Measurements from ENCODE around the gene FUT1. TPM values are rescaled to one million over a fixed set of nuclear protein-coding genes. Genes with fewer than 3 reads are reported as not detected.
A peak's percentile ranks its signal among the peaks of the same experiment; 100 is the strongest.

FUT1 gene
- total and polyA plus RNA-seq, 11 donors, result 1.8 to 6.2 (median 2.7) TPM

DNA sequence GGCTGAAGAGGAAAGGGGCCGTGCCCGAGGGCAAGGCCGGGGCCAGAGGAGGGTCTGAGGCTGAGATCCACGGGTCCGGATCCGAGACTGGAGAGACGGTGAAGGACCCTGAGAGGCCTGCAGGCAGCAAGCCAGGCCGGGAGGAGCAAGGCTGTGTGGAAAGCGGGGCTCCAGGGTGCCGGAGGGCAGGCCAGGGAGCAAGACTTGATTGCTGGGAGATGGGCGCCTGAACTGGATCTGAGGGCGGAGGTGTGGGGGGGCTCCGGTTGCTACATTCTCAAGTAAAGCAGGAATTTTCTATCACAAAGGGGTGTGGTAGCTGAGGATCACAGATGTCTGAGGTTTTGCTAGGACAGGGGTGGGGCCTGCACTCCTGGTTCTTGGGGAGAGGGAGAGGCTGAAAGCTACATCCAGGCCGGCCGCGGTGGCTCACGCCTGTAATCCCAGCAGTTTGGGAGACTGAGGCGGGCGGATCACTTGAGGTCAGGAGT lies 36.7 kb downstream of the FUT1 start:
- H3K9me3 ChIP-seq, result peaks cover 0 to 5% (median 0%) of the 10 kb centered on the region in 12 donors
- peaks cover 4 to 68% (median 45%) of the 10 kb centered on the region in 12 donors for H3K4me1 ChIP-seq
- TF ChIP-seq POLR2A (IDR thresholded peaks at IDR 0.05) (no peak), CTCF (IDR thresholded peaks at IDR 0.05) (no peak)
- peaks cover 0 to 5% (median 0%) of the 10 kb centered on the region in 9 donors for H3K36me3 ChIP-seq
- peak overlapping the region in 11 of 12 donors; percentile 82 to 91 (median 87) for H3K27ac ChIP-seq
- H3K27me3 ChIP-seq, result no peaks in the 10 kb centered on the region
- H3K4me3 ChIP-seq, result peak overlapping the region in 9 of 12 donors; percentile 8 to 79 (median 66)
- intact Hi-C loops (cut with DNase I), result loop anchor here in 2 of 10 donors (5.0 to 10.0 kb wide), 2 partner anchors 68 to 71 kb away; partner anchors contain the start of gene CA11 (in 2 of the 2)
- DNase-seq (peak in 4 of 5 donors; percentile 19 to 61 (median 36)), ATAC-seq (no peak)
- WGBS, 4 donors, result 48 to 71% (median 62%) methylated on average over 16 to 19 of the region's 19 CpGs

DNA sequence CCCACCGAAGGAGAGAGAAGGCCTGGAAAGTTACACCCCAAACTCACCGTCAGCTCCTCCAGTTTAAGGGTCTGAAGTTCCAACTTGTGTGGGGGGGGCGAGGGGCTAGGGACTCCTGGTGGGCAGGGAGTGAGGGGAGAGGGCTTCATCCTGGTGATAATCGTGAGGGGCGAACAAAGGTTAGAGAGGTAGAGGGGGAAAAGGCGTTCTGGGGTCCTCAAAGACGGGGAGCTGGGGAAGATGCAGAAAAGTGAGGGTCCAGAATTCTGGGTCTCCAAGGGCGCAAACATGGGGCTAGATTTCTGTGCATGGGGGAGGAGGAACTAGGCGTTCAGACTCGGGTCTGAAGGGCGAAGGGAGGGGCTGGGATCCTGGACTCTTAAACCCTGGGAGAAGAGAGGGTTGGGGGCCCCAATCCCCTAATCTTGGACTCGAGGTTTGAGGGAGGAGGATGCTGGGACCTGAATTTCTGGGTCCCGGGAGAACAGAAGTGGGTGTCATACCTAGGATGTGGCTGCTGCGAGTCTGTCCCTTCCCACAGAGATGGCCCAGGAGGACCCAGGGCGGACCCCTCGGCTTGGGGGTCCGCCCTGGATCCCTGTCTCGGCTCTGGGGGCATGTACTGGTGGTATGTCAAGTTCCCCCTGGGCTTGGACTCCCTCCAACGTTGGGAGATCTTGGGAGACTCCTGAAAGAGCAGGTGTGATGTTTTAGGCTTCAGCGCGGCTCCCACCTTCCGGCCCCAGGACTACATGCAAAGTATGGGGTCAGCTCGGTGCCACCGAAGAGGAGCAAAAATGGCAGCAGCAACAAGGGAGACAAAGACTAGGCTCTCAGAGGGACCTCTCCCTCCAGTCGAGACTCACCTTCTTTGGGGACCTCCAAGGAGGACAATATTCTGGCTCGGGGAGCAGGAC lies 37.4 kb downstream of the FUT1 start:
- peak overlapping the region; percentile 76 to 91 (median 87) for H3K27ac ChIP-seq
- peak overlapping the region in 11 of 12 donors; percentile 32 to 79 (median 64) for H3K4me3 ChIP-seq
- H3K36me3 ChIP-seq, result no peaks in the 10 kb centered on the region
- no peak for TF ChIP-seq CTCF (IDR thresholded peaks at IDR 0.05)
- TF ChIP-seq POLR2A (IDR thresholded peaks at IDR 0.05), result no peak
- ATAC-seq (no peak), DNase-seq (peak in 4 of 5 donors; percentile 22 to 49 (median 33))
- 57 to 63% (median 61%) methylated on average over 25 to 26 of the region's 26 CpGs for WGBS, 4 donors
- H3K9me3 ChIP-seq, result peaks cover 0 to 5% (median 0%) of the 10 kb centered on the region in 12 donors
- peaks cover 4 to 62% (median 43%) of the 10 kb centered on the region in 12 donors for H3K4me1 ChIP-seq
- H3K27me3 ChIP-seq, result no peaks in the 10 kb centered on the region
- intact Hi-C loops (cut with DNase I), result loop anchor here in 8 of 10 donors (5.0 to 10.0 kb wide), 3 partner anchors 38 to 70 kb away; partner anchors contain the start of gene CA11 (in 2 of the 8)

DNA sequence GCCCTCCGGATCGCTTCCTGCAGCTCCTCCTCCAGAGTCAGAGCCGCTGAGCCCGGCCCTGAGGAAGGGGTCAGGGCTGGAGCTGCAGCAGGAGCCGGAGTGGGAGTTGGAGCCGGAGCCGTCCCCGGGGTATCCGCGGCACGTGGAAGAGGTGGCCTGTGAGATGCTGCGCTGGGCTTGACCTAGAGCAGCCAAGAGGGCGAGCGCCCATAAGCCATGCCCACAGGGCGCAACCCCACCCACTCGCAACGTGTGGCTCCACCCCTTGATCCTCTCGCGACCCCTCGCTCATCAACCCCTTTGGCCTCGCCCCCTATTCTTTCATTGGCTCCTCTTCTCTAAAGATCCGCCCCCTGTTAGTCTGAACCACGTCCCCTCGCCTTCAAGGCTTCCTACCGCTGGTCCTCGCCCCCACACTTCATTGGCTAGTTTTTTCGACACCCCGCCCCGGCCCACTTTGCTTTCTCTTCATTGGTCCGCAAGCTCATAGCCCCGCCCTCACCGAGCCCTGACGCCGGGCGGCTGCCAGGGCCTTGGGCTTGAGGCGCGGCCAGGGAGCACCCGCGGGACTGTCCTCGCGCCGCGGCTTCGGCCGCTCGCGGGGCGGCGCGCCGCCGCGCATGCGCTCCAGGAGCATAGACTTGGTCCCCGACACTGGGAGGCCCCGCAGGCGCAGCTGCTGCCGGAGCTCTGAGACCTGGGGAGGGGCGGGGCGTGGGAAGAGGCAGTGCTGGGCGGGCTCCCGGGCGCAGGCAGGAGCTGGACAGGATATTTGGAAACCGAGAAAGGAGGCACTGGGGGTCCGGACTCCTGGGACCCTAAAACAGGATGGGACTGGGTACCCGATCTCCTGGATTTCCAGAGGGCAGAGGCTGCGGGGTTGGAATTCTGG lies 38.3 kb downstream of the FUT1 start:
- Histone ChIP-seq H3K4me3 (peak overlapping the region; percentile 45 to 84 (median 68)), H3K36me3 (no peaks in the 10 kb centered on the region), H3K27ac (peak overlapping the region; percentile 76 to 91 (median 87)), H3K27me3 (no peaks in the 10 kb centered on the region), H3K9me3 (peaks cover 0 to 5% (median 0%) of the 10 kb centered on the region in 12 donors), H3K4me1 (peaks cover 4 to 53% (median 34%) of the 10 kb centered on the region in 12 donors)
- DNase-seq, result peak; percentile 99 to 100 (median 99)
- intact Hi-C loops (cut with DNase I), result loop anchor here in 7 of 10 donors (5.0 to 10.0 kb wide), 2 partner anchors 37 to 69 kb away; partner anchors contain the start of gene CA11 (in 1 of the 7)
- TF ChIP-seq CTCF (IDR thresholded peaks at IDR 0.05), result peak in 1 of 12 donors; percentile 16
- peak in 1 of 2 donors; percentile 50 for TF ChIP-seq POLR2A (IDR thresholded peaks at IDR 0.05)
- peak; percentile 91 to 94 (median 92) for ATAC-seq
- 0 to 1% (median 1%) methylated on average over 52 to 67 of the region's 67 CpGs for WGBS, 4 donors

Data from heart left ventricle (tissue), 16 donors.